Stomach (tissue), 9 donors: Measurements from ENCODE around the gene GLI1. TPM values are rescaled to one million over a fixed set of nuclear protein-coding genes. Genes with fewer than 3 reads are reported as not detected.
"Not testable (repeated sequence)": the region's sequence is repeated elsewhere in the genome, so short reads cannot be mapped to it uniquely, and the experiment has no call there.

Experiments used
- DNase-seq, 2 donors: peaks; one replicate each; pipeline versions ENCODE4 v3.0.0 to v3.0.0-alpha.2; 2013 to 2019
- H3K27ac ChIP-seq, 5 donors: fragments of 200-600 bp in 4 of 5; sonication (generic) in 4 of 5; one replicate each; pipeline ENCODE4 v1.5.1; 2013 to 2019; ENCODE audit warnings: mild to moderate bottlenecking in 1 of 5, moderate library complexity in 1 of 5
- H3K27me3 ChIP-seq, 3 donors: fragments of 200-600 bp; sonication (generic); one replicate each; pipeline ENCODE4 v1.5.1; 2017 to 2019; ENCODE audit warnings: mixed run types in 1 of 3
- H3K36me3 ChIP-seq, 4 donors: fragments of 200-600 bp; sonication (generic); 1 replicate in 3 of 4; 2 replicates in 1 of 4; pipeline ENCODE4 v1.5.1; 2016 to 2019
- H3K4me1 ChIP-seq, 4 donors: fragments of 200-600 bp; sonication (generic); one replicate each; pipeline ENCODE4 v1.5.1; 2016 to 2019
- H3K4me3 ChIP-seq, 4 donors: fragments of 200-600 bp; sonication (generic) in 3 of 4; one replicate each; pipeline ENCODE4 v1.5.1; 2016 to 2019; ENCODE audit warnings: mild to moderate bottlenecking in 1 of 4
- H3K9me3 ChIP-seq, 4 donors: fragments of 200-600 bp; sonication (generic); one replicate each; pipeline ENCODE4 v1.5.1; 2016 to 2019
- CTCF ChIP-seq, 7 experiments: fragments of 450-650 bp in 4 of 7; fragments of 200-600 bp in 3 of 7; sonication (generic) in 3 of 7; IDR thresholded peaks; one replicate each; pipeline ENCODE4 v1.5.1; 2016 to 2019; ENCODE audit warnings: antibody characterized with exemption in 7 of 7, control low read depth in 2 of 7, mild to moderate bottlenecking in 1 of 7
- EP300 ChIP-seq: sonication (generic); formaldehyde crosslinking; IDR thresholded peaks from one replicate; pipeline ENCODE4 v1.6.1; 2017; ENCODE audit warnings: antibody characterized with exemption
- POLR2A ChIP-seq, 4 donors: fragments of 450-650 bp; IDR thresholded peaks; one replicate each; pipeline ENCODE4 v1.6.1; 2016; ENCODE audit warnings: antibody characterized with exemption in 4 of 4, control low read depth in 2 of 4, mild to moderate bottlenecking in 1 of 4, moderate library complexity in 1 of 4
- POLR2AphosphoS5 ChIP-seq, 3 donors: sonication (generic); formaldehyde crosslinking; IDR thresholded peaks; one replicate each; pipeline ENCODE4 v1.6.1; 2016; ENCODE audit warnings: antibody characterized with exemption in 3 of 3
- WGBS, 5 donors: extraction: QIAGEN DNeasy Blood & Tissue Kit in 3 of 5; methylation state at CpG; one replicate each; pipeline versions ENCODE4 v1.1.5 to v1.1.7; 2013 to 2018; 5-methylcytosine and 5-hydroxymethylcytosine counted together
- intact Hi-C: fragments of 100-400 bp; cut with DNase I; formaldehyde crosslinking; loops from one replicate; pipeline ENCODE4 v1.15.1; 2023; ENCODE audit warnings: low total_unique reads
- polyA plus RNA-seq, 3 donors: library from polyadenylated mRNA; stranded (reverse); fragments of 200-250 nt; gene quantifications; one replicate each; pipeline ENCODE4 v1.2.3, GENCODE V29; 2013
- total RNA-seq, 5 donors: library from RNA; depleted of rRNA; stranded (reverse); fragments of >200 nt; gene quantifications; one replicate each; pipeline versions ENCODE4 v1.1.0 to v1.2.3, GENCODE V29; 2014 to 2016
- donor health status: healthy with polysubstance abuse.
- donor health status: Bipolar disorder and iron deficiency.
- donor health status: healthy.

Gene GLI1
- total and polyA plus RNA-seq, 8 donors, result 0.14 to 4.0 (median 0.73) TPM

- 21 to 87% (median 61%) methylated on average over 1 of the region's 1 CpG for WGBS, 5 donors
- peaks cover 56 to 61% (median 59%) of the 10 kb centered on the region in 4 donors for H3K36me3 ChIP-seq
These were observed 57.6 kb downstream of the GLI1 start for GRCh38 chr12:57517187-57517586.

GRCh38 chr12:57517718-57518117 lies 58.1 kb downstream of the GLI1 start:
- intact Hi-C loops, H3K27me3 ChIP-seq, H3K9me3 ChIP-seq, DNase-seq: not testable (repeated sequence)
- peak overlapping the region; percentile 14 to 99 (median 99) for H3K27ac ChIP-seq
- WGBS, 5 donors, result 78 to 90% (median 85%) methylated on average over 10 of the region's 10 CpGs
- H3K4me1 ChIP-seq, result peaks cover 37 to 74% (median 59%) of the 10 kb centered on the region in 4 donors
- H3K36me3 ChIP-seq, result peaks cover 51 to 56% (median 54%) of the 10 kb centered on the region in 4 donors
- peak overlapping the region in 3 of 4 donors; percentile 72 to 86 (median 85) for H3K4me3 ChIP-seq

More at GRCh38 chr12:57517187-57517586, 57.6 kb downstream of the GLI1 start:
- DNase-seq, result no peak
- intact Hi-C loops, result no loop called here
- Histone ChIP-seq H3K9me3 (no peaks in the 10 kb centered on the region), H3K27me3 (no peaks in the 10 kb centered on the region), H3K27ac (peak overlapping the region in 4 of 5 donors; percentile 98 to 99 (median 99)), H3K4me1 (peaks cover 36 to 72% (median 58%) of the 10 kb centered on the region in 4 donors), H3K4me3 (peak overlapping the region in 2 of 4 donors; percentile 85 to 86)
- peak in 1 of 3 donors; percentile 6 for TF ChIP-seq POLR2AphosphoS5 (IDR thresholded peaks at IDR 0.05)
- no peak for TF ChIP-seq POLR2A (IDR thresholded peaks at IDR 0.05)
- no peak for TF ChIP-seq EP300

DNA sequence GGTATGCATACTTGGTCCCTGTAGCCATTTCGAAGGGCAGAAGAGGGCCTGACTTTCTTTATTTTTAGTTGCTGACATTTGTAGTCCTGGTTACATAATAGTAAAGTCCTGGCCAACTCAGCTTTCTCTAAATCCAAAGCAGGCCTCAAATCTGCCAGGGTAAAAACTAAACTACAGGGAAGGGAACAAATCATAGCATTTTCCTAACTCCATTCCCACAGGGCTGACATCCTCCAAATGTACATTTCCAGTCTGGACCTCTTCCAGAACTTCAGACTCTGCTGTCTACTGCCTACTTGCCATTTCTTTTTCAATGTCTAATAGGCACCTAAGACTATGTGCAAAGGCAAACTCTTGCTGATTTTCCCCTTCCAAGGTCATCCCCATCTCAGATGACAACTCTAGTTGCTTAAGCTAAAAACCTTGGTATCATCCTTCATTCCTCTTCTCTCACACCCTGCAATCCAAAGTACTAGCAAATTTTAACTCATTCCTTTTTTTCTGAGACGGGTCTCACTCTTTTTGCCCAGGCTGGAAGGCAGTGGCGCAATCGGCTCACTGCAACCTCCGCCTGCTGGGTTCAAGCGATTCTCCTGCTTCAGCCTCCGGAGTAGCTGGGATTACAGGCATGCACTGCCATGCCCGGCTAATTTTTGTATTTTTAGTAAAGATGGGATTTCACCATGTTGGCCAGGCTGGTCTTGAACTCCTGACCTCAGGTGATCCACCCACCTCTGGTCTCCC lies 58.8 kb downstream of the GLI1 start:
- intact Hi-C loops, result no loop called here
- Histone ChIP-seq H3K4me3 (peak overlapping the region; percentile 72 to 86 (median 80)), H3K4me1 (peaks cover 38 to 76% (median 61%) of the 10 kb centered on the region in 4 donors), H3K27me3 (no peaks in the 10 kb centered on the region), H3K27ac (peak overlapping the region; percentile 22 to 99 (median 99)), H3K9me3 (no peaks in the 10 kb centered on the region), H3K36me3 (peaks cover 45 to 50% (median 47%) of the 10 kb centered on the region in 4 donors)
- TF ChIP-seq POLR2AphosphoS5 (IDR thresholded peaks at IDR 0.05) (no peak), CTCF (IDR thresholded peaks at IDR 0.05) (no peak), EP300 (no peak), POLR2A (IDR thresholded peaks at IDR 0.05) (no peak)
- no peak for DNase-seq
- 58 to 76% (median 73%) methylated on average over 8 of the region's 8 CpGs for WGBS, 5 donors

GRCh38 chr12:57518920-57519795 lies 59.6 kb downstream of the GLI1 start:
- Histone ChIP-seq H3K9me3 (no peaks in the 10 kb centered on the region), H3K4me3 (peak overlapping the region; percentile 72 to 86 (median 80)), H3K4me1 (peaks cover 46 to 84% (median 69%) of the 10 kb centered on the region in 4 donors), H3K27ac (peak overlapping the region; percentile 98 to 99 (median 99)), H3K27me3 (no peaks in the 10 kb centered on the region), H3K36me3 (peaks cover 38 to 42% (median 40%) of the 10 kb centered on the region in 4 donors)
- intact Hi-C loops, result no loop called here
- DNase-seq, result peak; percentile 43 to 67
- TF ChIP-seq POLR2AphosphoS5 (IDR thresholded peaks at IDR 0.05) (no peak), EP300 (no peak)
- 20 to 27% (median 24%) methylated on average over 7 of the region's 7 CpGs for WGBS, 5 donors

DNA sequence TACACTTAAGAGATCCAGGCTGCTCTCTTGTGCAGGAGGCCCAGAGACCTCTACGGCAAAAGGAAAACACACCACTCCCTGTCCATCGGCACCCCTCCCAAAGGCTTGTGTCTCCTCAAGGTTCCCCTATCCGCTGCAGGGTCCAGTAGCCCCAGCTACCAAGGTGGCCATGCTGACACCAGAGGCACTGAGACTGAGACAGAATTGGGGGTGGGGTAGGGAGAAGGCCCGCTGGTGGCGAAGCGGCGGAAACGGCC lies 60.1 kb downstream of the GLI1 start:
- WGBS, 5 donors, result 0 to 4% (median 1%) methylated on average over 7 to 8 of the region's 8 CpGs
- DNase-seq, result no peak
- TF ChIP-seq EP300, result no peak
- no peak for TF ChIP-seq POLR2AphosphoS5 (IDR thresholded peaks at IDR 0.05)
- no peak for TF ChIP-seq CTCF (IDR thresholded peaks at IDR 0.05)
- no peak for TF ChIP-seq POLR2A (IDR thresholded peaks at IDR 0.05)
- no peaks in the 10 kb centered on the region for H3K9me3 ChIP-seq
- H3K36me3 ChIP-seq, result peaks cover 36 to 42% (median 39%) of the 10 kb centered on the region in 4 donors
- peaks cover 52 to 84% (median 74%) of the 10 kb centered on the region in 4 donors for H3K4me1 ChIP-seq
- peak overlapping the region; percentile 72 to 86 (median 80) for H3K4me3 ChIP-seq
- no peaks in the 10 kb centered on the region for H3K27me3 ChIP-seq
- peak overlapping the region; percentile 98 to 99 (median 99) for H3K27ac ChIP-seq
- intact Hi-C loops, result no loop called here
